GM10266 (cell line): ENCODE results near the gene MT1B.

ENCODE experiments used
- DNase-seq: peaks from one replicate; pipeline ENCODE4 v3.0.0; 2012; ENCODE audit errors: extremely low spot score
- TF ChIP-seq, protein P1 (sequence below): IDR thresholded peaks from 2 replicates; pipeline ENCODE4 v1.5.1; 2012; ENCODE audit warnings: mild to moderate bottlenecking, low read depth; ENCODE audit not compliant: control insufficient read depth, insufficient read depth; ENCODE audit errors: missing control alignments

MT1B gene

DNA sequence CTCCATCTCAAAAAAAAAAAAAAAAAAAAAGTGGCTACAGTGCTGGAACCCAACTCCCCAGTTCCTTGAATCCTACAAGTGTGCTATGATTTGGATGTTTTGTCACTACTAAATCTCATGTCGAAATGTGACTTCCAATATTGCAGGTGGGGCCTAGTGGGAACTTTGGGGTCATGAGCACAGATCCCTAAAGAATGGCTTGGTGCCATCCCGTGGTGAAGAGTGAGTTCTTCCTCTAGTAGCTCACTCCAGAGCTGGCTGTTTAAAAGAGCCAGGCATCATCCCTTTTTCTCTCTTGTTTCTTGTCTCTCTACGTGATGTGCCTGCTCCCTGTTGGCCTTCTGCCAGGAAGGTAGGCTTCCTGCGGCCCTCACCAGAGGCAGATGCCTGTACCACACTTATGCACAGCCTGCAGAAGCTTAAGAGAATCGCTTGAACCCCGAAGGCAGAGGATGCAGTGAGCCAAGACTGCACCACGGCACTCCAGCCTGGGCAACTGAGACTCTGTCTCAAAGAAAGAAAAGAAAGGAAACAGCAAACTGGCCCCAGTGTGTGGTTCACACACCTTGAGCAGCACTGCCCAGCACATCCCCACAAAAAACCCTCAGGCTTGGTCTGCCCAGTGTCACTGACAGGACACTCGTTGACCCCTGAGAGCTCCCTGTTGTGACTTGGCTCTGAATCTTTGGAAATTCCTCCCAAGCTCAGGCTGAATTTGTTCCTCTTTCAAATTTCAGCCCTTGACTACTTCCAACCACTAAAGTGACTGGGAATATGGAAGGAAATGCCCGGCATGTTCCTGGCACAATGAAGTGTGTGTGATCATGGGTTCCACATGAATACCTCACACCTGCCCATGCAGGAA is 23.0 kb upstream of the MT1B start:
- DNase-seq = no peak
- TF ChIP-seq, protein P1, sequence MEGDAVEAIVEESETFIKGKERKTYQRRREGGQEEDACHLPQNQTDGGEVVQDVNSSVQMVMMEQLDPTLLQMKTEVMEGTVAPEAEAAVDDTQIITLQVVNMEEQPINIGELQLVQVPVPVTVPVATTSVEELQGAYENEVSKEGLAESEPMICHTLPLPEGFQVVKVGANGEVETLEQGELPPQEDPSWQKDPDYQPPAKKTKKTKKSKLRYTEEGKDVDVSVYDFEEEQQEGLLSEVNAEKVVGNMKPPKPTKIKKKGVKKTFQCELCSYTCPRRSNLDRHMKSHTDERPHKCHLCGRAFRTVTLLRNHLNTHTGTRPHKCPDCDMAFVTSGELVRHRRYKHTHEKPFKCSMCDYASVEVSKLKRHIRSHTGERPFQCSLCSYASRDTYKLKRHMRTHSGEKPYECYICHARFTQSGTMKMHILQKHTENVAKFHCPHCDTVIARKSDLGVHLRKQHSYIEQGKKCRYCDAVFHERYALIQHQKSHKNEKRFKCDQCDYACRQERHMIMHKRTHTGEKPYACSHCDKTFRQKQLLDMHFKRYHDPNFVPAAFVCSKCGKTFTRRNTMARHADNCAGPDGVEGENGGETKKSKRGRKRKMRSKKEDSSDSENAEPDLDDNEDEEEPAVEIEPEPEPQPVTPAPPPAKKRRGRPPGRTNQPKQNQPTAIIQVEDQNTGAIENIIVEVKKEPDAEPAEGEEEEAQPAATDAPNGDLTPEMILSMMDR = no peak

DNA sequence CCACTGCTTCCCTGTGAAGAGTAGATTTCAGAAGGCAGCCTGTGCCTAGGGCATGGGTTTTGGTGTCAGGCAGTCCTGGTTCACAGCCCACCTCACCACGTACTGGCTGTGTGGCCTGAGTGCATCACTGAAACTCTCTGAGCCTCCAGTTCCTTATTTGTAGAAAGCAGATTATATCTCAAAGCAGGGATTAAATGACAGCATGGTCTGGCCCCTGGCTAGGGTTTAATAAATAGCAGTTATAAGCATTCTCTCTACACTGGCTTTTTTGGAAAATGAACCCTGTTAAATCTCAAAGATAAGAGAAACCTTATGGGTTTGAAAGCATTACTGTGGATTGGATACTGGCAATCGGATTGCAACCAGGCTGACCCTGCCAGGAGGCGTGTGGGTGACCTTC is 22.2 kb upstream of the MT1B start:
- TF ChIP-seq, protein P1 = no peak
- DNase-seq = no peak

DNA sequence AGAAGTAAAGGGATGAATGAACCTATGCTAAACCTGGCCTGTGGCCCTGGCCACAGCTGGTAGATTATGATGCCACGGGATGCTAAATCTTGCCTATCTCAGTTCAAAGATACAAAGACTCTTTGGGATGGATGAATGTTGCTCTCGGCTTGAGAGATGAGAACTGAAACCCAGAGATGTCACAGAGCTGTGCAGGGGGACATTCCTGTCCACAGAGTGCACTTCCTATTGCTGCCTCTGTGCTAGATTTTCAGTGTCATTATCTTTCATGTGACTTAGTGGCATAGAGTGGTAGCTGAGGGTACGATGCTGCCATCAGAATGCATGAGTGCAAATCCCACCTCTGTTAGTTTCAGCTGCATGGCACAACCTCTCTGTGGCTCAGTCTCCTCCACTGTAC is 21.6 kb upstream of the MT1B start:
- TF ChIP-seq, protein P1 = no peak
- DNase-seq = peak; percentile 83

DNA sequence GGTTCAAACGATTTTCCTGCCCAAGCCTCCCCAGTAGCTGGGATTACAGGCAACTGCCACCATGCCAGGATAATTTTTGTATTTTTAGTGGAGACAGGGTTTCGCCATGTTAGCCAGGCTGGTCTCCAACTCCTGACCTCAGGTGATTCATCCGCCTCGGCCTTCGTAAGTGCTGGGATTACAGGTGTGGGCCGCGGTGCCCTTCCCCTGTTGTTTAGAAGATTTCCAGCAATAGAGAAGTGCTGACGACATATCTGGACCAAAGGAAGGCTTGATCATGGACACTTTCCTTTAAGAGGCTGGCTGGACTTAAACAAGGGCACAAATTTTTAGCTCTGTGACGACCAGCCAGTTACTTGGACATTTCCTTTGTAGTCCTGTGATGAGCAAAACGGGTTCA is 20.5 kb upstream of the MT1B start:
- no peak for DNase-seq
- TF ChIP-seq, protein P1 = no peak

DNA sequence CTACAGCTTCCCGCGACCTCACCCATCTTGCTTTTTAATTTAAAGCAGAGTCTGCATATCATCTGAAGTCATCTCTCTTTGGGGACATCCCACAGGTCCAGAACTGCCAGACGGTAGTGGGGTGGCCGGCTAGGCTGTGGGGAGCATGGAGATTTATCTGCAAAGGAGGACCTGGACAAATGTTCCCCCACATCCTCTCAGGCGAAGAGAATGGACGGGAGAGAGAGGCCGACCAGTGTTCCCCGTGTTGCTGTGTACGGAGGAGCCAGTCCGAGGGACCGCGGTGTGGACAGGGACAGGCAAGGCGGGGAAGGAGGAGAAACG is 19.9 kb upstream of the MT1B start:
- DNase-seq = no peak

DNA sequence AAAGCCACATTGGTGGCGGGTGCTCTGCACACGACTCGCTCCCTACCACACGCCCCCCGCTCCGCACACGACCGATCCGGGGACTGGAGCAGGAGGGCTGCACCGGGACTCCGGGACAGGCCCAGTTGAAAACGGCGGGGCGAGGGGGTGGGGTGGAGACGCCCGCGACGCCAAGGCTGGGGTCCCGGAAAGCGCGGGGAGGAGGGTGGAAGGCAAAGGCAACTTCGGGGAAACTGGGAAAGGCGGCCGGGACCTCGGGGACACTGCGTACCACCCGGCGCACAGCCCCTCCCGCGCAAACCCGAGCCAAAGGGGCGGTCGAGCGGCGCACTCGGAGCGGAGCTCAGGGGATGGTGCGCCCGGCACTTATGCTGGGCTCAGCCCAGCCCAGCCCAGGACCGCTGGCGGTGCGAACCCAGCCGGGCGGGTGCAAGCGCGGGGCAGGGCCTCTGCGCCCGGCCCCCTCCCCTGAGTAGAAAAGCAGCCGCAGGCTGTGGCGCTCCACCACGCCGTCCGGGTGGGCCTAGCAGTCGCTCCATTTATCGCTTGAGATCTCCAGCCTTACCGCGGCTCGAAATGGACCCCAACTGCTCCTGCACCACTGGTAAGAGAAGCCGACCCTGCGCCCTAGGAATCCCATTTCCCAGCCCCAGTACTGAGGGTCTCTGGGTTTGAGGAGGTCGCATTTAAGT is 19.4 kb upstream of the MT1B start, which contains the start of gene MT1M:
Gene MT1M (plus strand): TSS at position 504 of the 692 bp plus-strand sequence. CDS start 73 bp downstream, at position 577.
- DNase-seq = no peak
- TF ChIP-seq, protein P1 = no peak

More for the DNA sequence above, 19.9 kb upstream of the MT1B start:
- TF ChIP-seq, protein P1 = no peak
